HepG2 (cell line): ENCODE data around the gene SLC39A10. TPM values are rescaled to one million over a fixed set of nuclear protein-coding genes. Genes with fewer than 3 reads are reported as not detected.

Experiments used
- ATAC-seq: fragments of 200-7000 bp; cut with Tn5 transposase; 3 replicates; pipeline ENCODE4 v1.9.1; 2020; ENCODE audit warnings: mild to moderate bottlenecking, moderate library complexity
- BruUV-seq: library from RNA; stranded (reverse); fragments of 400-500 nt; replicated peaks from 2 replicates; lab custom pipeline; 2021; lab: Mats Ljungman, UMichigan
- CTCF ChIA-PET: fragments of 300-600 bp; formaldehyde crosslinking; extraction: SDS; loops from one replicate; lab custom pipeline; 2021; ENCODE audit warnings: low total read pairs, inconsistent platforms, low intra/inter-chr PET ratio; lab: Yijun Ruan, JAX
- POLR2A ChIA-PET: fragments of 350-600 bp; sonication (Branson Sonifier 250); formaldehyde crosslinking; loops from one replicate; lab custom pipeline; 2020; ENCODE audit warnings: antibody characterized with exemption, inconsistent platforms; lab: Yijun Ruan, JAX
- DNase-seq: peaks from one replicate; pipeline ENCODE4 v3.0.0-alpha.2; 2015; ENCODE audit warnings: low spot score
- FAIRE-seq: peaks from 3 replicates; lab custom pipeline; 2011; peaks lifted over from hg19 to GRCh38; lab: Jason Lieb, UNC
- H2AFZ ChIP-seq: one replicate; pipeline ENCODE4 v1.6.1; 2011; ENCODE audit warnings: low read length, inconsistent platforms
- H3K27ac ChIP-seq: fragments of 300-600 bp; 3 replicates; pipeline ENCODE4 v1.8.0; 2011; ENCODE audit warnings: mixed run types, mild to moderate bottlenecking, mixed read lengths, low read length, inconsistent platforms; ENCODE audit not compliant: insufficient read depth; ENCODE audit errors: extremely low read length
- H3K27me3 ChIP-seq, 2 experiments: fragments of 200-600 bp in 1 of 2; 2 replicates in 1 of 2; 3 replicates in 1 of 2; pipeline versions ENCODE4 v1.6.0 to v1.8.0; 2011; ENCODE audit warnings: low read length in 2 of 2, mild to moderate bottlenecking in 2 of 2, moderate library complexity in 2 of 2, inconsistent platforms in 1 of 2; ENCODE audit not compliant: insufficient read depth in 2 of 2, control insufficient read depth in 1 of 2
- H3K36me3 ChIP-seq, 2 experiments: fragments of 200-600 bp in 1 of 2; replicated peaks in 1 of 2; 2 replicates in 1 of 2; 3 replicates in 1 of 2; pipeline versions ENCODE4 v1.5.1 to v1.8.0; 2011; ENCODE audit warnings: low read length in 2 of 2, inconsistent platforms in 1 of 2; ENCODE audit not compliant: insufficient read depth in 2 of 2, control insufficient read depth in 1 of 2
- H3K4me1 ChIP-seq: 2 replicates; pipeline ENCODE4 v1.5.1; 2012; ENCODE audit warnings: low read length, inconsistent platforms; ENCODE audit not compliant: insufficient read depth
- H3K4me2 ChIP-seq: 2 replicates; pipeline ENCODE4 v1.6.0; 2011; ENCODE audit warnings: low read depth, low read length, inconsistent platforms
- H3K4me3 ChIP-seq, 3 experiments: fragments of 200-600 bp in 1 of 3; sonication (generic), shearing (Covaris generic) in 1 of 3; replicated peaks in 1 of 3; 2 replicates each; pipeline ENCODE4 v1.5.1; 2011 to 2016; ENCODE audit warnings: low read length in 3 of 3, inconsistent platforms in 2 of 3, low read depth in 2 of 3, mild to moderate bottlenecking in 2 of 3, control low read depth in 1 of 3, mixed read lengths in 1 of 3; ENCODE audit not compliant: insufficient read depth in 1 of 3
- H3K79me2 ChIP-seq: one replicate; pipeline ENCODE4 v1.6.1; 2011; ENCODE audit warnings: low read length, inconsistent platforms; ENCODE audit not compliant: insufficient read depth
- H3K9ac ChIP-seq: 2 replicates; pipeline ENCODE4 v1.6.0; 2011; ENCODE audit warnings: mild to moderate bottlenecking, low read depth, low read length, inconsistent platforms; ENCODE audit not compliant: insufficient read depth
- H3K9me3 ChIP-seq: 2 replicates; pipeline ENCODE4 v1.5.1; 2012; ENCODE audit warnings: mild to moderate bottlenecking, low read length
- H4K20me1 ChIP-seq: 2 replicates; pipeline ENCODE4 v1.6.0; 2011; ENCODE audit warnings: inconsistent platforms, mild to moderate bottlenecking, low read length, moderate library complexity; ENCODE audit not compliant: insufficient read depth
- ATF1 ChIP-seq: IDR thresholded peaks from 2 replicates; pipeline ENCODE4 v1.6.1; 2016; ENCODE audit warnings: mild to moderate bottlenecking, control low read depth
- GATAD1 ChIP-seq: IDR thresholded peaks from 2 replicates; pipeline ENCODE4 v1.6.1; 2016; ENCODE audit warnings: missing genetic modification reagents, missing compliant biosample characterization
- ZFP1 ChIP-seq: IDR thresholded peaks from 2 replicates; pipeline ENCODE4 v1.6.1; 2016
- ZNF563 ChIP-seq: sonication (generic); formaldehyde crosslinking; IDR thresholded peaks from 2 replicates; pipeline ENCODE4 v1.8.0; 2022; ENCODE audit warnings: mild to moderate bottlenecking, moderate library complexity, missing genetic modification reagents
- ZNF747 ChIP-seq: sonication (generic); formaldehyde crosslinking; IDR thresholded peaks from 2 replicates; pipeline ENCODE4 v1.8.1; 2023; ENCODE audit warnings: missing genetic modification reagents, mild to moderate bottlenecking, borderline replicate concordance
- WGBS: methylation state at CpG from one replicate; pipeline ENCODE4 v1.1.6; 2017; ENCODE audit warnings: low lambda C conversion rate; 5-methylcytosine and 5-hydroxymethylcytosine counted together
- in situ Hi-C: cut with HindIII; loops from 2 replicates; pipeline ENCODE4 v1.10.0; 2017; ENCODE audit warnings: low pct_unique_long_range_greater_than_20kb; ENCODE audit not compliant: extremely low pct_ligation_motif_present
- intact Hi-C: fragments of 100-400 bp; cut with micrococcal nuclease; formaldehyde crosslinking; loops from one replicate; pipeline ENCODE4 v1.10.0; 2022; ENCODE audit not compliant: unreplicated experiment
- polyA plus RNA-seq, 8 experiments: library from polyadenylated mRNA; depleted of rRNA in 3 of 8; stranded (reverse) in 7 of 8; unstranded in 1 of 8; fragments of >200 nt; fragmentation: Illumina TruSeq in 4 of 8; extraction: Trizol in 4 of 8; gene quantifications; 2 replicates each; pipeline versions ENCODE4 v1.2.1 to v1.2.3, GENCODE V29; 2011 to 2016; ENCODE audit warnings: low read depth in 4 of 8, missing spikeins in 1 of 8, mixed read lengths in 1 of 8; ENCODE audit not compliant: insufficient read depth in 1 of 8
- total RNA-seq, 5 experiments: library from RNA; depleted of rRNA; stranded (reverse); fragments of >200 nt; fragmentation: Illumina TruSeq; extraction: Trizol; gene quantifications; 2 replicates each; pipeline ENCODE4 v1.2.3, GENCODE V29; 2016; ENCODE audit warnings: low read depth in 1 of 5
- TF ChIP-seq, protein P1 (sequence below): sonication (generic); formaldehyde crosslinking; IDR thresholded peaks from 2 replicates; pipeline ENCODE4 v1.5.0; 2020; ENCODE audit warnings: missing genetic modification reagents
- TF ChIP-seq, protein P2 (sequence below): sonication (generic); formaldehyde crosslinking; IDR thresholded peaks from 2 replicates; pipeline ENCODE4; 2020; ENCODE audit warnings: missing genetic modification reagents, mild to moderate bottlenecking, borderline replicate concordance

Gene SLC39A10
- total and polyA plus RNA-seq, 2 of the 13 experiments (the other 11 are each of a cell fraction or from before 2014, with no cell fraction given), result 13.2 to 21.0 TPM

DNA sequence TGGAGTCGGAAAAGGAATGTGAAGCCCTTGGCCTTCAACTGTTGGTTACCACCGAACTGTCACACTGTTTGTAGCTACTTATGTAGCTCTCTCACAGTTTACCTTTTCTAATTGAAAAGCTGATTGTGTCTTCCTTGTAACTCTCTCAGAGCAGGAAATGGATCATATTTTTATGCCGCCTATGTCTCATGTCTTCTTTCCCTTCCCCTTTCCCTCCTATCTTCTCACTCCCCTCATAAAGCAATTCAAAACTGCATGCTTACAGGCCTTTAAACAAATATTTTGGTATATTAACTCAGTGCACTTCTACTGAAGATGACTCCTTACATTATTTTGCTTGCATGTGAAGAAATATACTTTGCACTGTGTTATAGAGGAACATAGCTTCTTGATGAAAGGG is 6.0 kb downstream of the SLC39A10 start:
- TF ChIP-seq, protein P1, sequence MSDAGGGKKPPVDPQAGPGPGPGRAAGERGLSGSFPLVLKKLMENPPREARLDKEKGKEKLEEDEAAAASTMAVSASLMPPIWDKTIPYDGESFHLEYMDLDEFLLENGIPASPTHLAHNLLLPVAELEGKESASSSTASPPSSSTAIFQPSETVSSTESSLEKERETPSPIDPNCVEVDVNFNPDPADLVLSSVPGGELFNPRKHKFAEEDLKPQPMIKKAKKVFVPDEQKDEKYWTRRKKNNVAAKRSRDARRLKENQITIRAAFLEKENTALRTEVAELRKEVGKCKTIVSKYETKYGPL (CRISPR knock-in tag), result no peak
- TF ChIP-seq ATF1 (no peak), ZNF563 (CRISPR knock-in tag) (no peak), ZFP1 (CRISPR knock-in tag) (no peak), ZNF747 (CRISPR knock-in tag) (no peak), GATAD1 (no peak)
- TF ChIP-seq, protein P2, sequence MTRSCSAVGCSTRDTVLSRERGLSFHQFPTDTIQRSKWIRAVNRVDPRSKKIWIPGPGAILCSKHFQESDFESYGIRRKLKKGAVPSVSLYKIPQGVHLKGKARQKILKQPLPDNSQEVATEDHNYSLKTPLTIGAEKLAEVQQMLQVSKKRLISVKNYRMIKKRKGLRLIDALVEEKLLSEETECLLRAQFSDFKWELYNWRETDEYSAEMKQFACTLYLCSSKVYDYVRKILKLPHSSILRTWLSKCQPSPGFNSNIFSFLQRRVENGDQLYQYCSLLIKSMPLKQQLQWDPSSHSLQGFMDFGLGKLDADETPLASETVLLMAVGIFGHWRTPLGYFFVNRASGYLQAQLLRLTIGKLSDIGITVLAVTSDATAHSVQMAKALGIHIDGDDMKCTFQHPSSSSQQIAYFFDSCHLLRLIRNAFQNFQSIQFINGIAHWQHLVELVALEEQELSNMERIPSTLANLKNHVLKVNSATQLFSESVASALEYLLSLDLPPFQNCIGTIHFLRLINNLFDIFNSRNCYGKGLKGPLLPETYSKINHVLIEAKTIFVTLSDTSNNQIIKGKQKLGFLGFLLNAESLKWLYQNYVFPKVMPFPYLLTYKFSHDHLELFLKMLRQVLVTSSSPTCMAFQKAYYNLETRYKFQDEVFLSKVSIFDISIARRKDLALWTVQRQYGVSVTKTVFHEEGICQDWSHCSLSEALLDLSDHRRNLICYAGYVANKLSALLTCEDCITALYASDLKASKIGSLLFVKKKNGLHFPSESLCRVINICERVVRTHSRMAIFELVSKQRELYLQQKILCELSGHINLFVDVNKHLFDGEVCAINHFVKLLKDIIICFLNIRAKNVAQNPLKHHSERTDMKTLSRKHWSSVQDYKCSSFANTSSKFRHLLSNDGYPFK (CRISPR knock-in tag), result no peak
- no TSS peak for BruUV-seq
- Histone ChIP-seq H4K20me1 (peaks cover 21% of the 10 kb centered on the region), H3K27me3 (no peaks in the 10 kb centered on the region), H3K4me2 (no peak overlapping the region), H3K9me3 (no peaks in the 10 kb centered on the region), H3K4me3 (no peak overlapping the region), H3K4me1 (peaks cover 24% of the 10 kb centered on the region), H3K79me2 (peaks cover 14% of the 10 kb centered on the region), H3K9ac (no peak overlapping the region), H3K36me3 (no peaks in the 10 kb centered on the region), H3K27ac (no peak overlapping the region), H2AFZ (no peak overlapping the region)
- 95% methylated on average over 3 of the region's 3 CpGs for WGBS
- ChIA-PET CTCF (no interaction called here), POLR2A (no interaction called here)
- DNase-seq, result no peak
- in situ Hi-C loops (no loop called here), intact Hi-C loops (no loop called here)
- no peak for FAIRE-seq
- no peak for ATAC-seq
